DOHH2 (cell line): Measurements from ENCODE around the gene KEL.

Source experiments
- H3F3A ChIP-seq: fragments of 200-600 bp; sonication (generic), shearing (Covaris generic); 2 replicates; pipeline ENCODE4 v1.6.0; 2016; ENCODE audit warnings: antibody characterized with exemption, mild to moderate bottlenecking; ENCODE audit not compliant: control insufficient read depth, insufficient read depth
- H3K27ac ChIP-seq: fragments of 200-600 bp; sonication (generic); 2 replicates; pipeline ENCODE4 v1.5.1; 2014; ENCODE audit warnings: low read depth, mild to moderate bottlenecking, low read length, moderate library complexity
- H3K27me3 ChIP-seq: fragments of 200-600 bp; sonication (generic); 2 replicates; pipeline ENCODE4 v1.6.1; 2014; ENCODE audit warnings: mild to moderate bottlenecking, low read length, mixed read lengths; ENCODE audit not compliant: control insufficient read depth
- H3K36me3 ChIP-seq: fragments of 200-600 bp; sonication (generic); 2 replicates; pipeline ENCODE4 v1.6.1; 2014; ENCODE audit warnings: mild to moderate bottlenecking, low read length, moderate library complexity, mixed read lengths; ENCODE audit not compliant: control insufficient read depth
- H3K4me1 ChIP-seq: fragments of 200-600 bp; sonication (generic); 2 replicates; pipeline ENCODE4 v1.6.1; 2014; ENCODE audit warnings: mild to moderate bottlenecking, low read length, mixed read lengths; ENCODE audit not compliant: control insufficient read depth
- H3K4me2 ChIP-seq: fragments of 200-600 bp; sonication (generic); 2 replicates; pipeline ENCODE4 v1.6.0; 2014; ENCODE audit warnings: mild to moderate bottlenecking, low read length, moderate library complexity
- H3K4me3 ChIP-seq: fragments of 200-600 bp; sonication (generic); 2 replicates; pipeline ENCODE4 v1.5.1; 2014; ENCODE audit warnings: mild to moderate bottlenecking, low read length, mixed read lengths
- H3K79me2 ChIP-seq: fragments of 200-600 bp; sonication (generic); 2 replicates; pipeline ENCODE4 v1.6.1; 2014; ENCODE audit warnings: mild to moderate bottlenecking, low read length, mixed read lengths; ENCODE audit not compliant: control insufficient read depth
- H3K9me2 ChIP-seq: fragments of 200-600 bp; sonication (generic); replicated peaks from 2 replicates; pipeline ENCODE4 v1.6.1; 2014; ENCODE audit warnings: mild to moderate bottlenecking, low read length, mixed read lengths; ENCODE audit not compliant: control insufficient read depth
- H3K9me3 ChIP-seq: fragments of 200-600 bp; sonication (generic); 2 replicates; pipeline ENCODE4 v1.6.1; 2014; ENCODE audit warnings: antibody characterized with exemption, low read length, mixed read lengths; ENCODE audit not compliant: control insufficient read depth, insufficient read depth
- H4K20me1 ChIP-seq: fragments of 200-600 bp; sonication (generic); 2 replicates; pipeline ENCODE4 v1.6.0; 2014; ENCODE audit warnings: low read depth, mild to moderate bottlenecking, antibody characterized with exemption, low read length, moderate library complexity; ENCODE audit not compliant: control insufficient read depth, insufficient read depth
- EZH2phosphoT487 ChIP-seq: fragments of 200-600 bp; sonication (generic); IDR thresholded peaks from 2 replicates; pipeline ENCODE4 v1.6.1; 2017; ENCODE audit warnings: borderline replicate concordance, mild to moderate bottlenecking, antibody characterized with exemption, low read length, moderate library complexity, mixed read lengths
- TF ChIP-seq, protein P1 (sequence below): fragments of 200-600 bp; sonication (generic); IDR thresholded peaks from one replicate; pipeline ENCODE4 v1.5.1; 2014; ENCODE audit warnings: antibody characterized with exemption, mild to moderate bottlenecking, low read depth, low read length; ENCODE audit not compliant: poor library complexity, severe bottlenecking

KEL gene

GRCh38 chr7:142938611-142939010 is 23.6 kb downstream of the KEL start:
- H3K4me3 ChIP-seq, result no peak overlapping the region
- H3K27ac ChIP-seq, result no peak overlapping the region
- H4K20me1 ChIP-seq, result no peaks in the 10 kb centered on the region
- H3K9me2 ChIP-seq, result no peaks in the 10 kb centered on the region
- H3K4me2 ChIP-seq, result no peak overlapping the region
- no peaks in the 10 kb centered on the region for H3K36me3 ChIP-seq
- TF ChIP-seq, protein P1, sequence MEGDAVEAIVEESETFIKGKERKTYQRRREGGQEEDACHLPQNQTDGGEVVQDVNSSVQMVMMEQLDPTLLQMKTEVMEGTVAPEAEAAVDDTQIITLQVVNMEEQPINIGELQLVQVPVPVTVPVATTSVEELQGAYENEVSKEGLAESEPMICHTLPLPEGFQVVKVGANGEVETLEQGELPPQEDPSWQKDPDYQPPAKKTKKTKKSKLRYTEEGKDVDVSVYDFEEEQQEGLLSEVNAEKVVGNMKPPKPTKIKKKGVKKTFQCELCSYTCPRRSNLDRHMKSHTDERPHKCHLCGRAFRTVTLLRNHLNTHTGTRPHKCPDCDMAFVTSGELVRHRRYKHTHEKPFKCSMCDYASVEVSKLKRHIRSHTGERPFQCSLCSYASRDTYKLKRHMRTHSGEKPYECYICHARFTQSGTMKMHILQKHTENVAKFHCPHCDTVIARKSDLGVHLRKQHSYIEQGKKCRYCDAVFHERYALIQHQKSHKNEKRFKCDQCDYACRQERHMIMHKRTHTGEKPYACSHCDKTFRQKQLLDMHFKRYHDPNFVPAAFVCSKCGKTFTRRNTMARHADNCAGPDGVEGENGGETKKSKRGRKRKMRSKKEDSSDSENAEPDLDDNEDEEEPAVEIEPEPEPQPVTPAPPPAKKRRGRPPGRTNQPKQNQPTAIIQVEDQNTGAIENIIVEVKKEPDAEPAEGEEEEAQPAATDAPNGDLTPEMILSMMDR, result no peak
- no peak for TF ChIP-seq EZH2phosphoT487
- peaks cover 9% of the 10 kb centered on the region; the same call in 1 of the 2 replicates for H3K27me3 ChIP-seq
- no peaks in the 10 kb centered on the region for H3K9me3 ChIP-seq
- H3F3A ChIP-seq, result no peaks in the 10 kb centered on the region
- H3K4me1 ChIP-seq, result no peaks in the 10 kb centered on the region
- no peaks in the 10 kb centered on the region for H3K79me2 ChIP-seq

- no peak overlapping the region for H3K27ac ChIP-seq
- no peaks in the 10 kb centered on the region for H3K4me1 ChIP-seq
- no peaks in the 10 kb centered on the region for H3F3A ChIP-seq
- no peaks in the 10 kb centered on the region for H3K9me3 ChIP-seq
- TF ChIP-seq EZH2phosphoT487, result no peak
- TF ChIP-seq, protein P1, result no peak
- H3K27me3 ChIP-seq, result peaks cover 15% of the 10 kb centered on the region; the same call in 1 of the 2 replicates
- no peaks in the 10 kb centered on the region for H3K79me2 ChIP-seq
- no peak overlapping the region for H3K4me3 ChIP-seq
- no peaks in the 10 kb centered on the region for H3K36me3 ChIP-seq
- H3K4me2 ChIP-seq, result no peak overlapping the region
- no peaks in the 10 kb centered on the region for H4K20me1 ChIP-seq
- no peaks in the 10 kb centered on the region for H3K9me2 ChIP-seq
Observed at GRCh38 chr7:142935941-142936565, 26.1 kb downstream of the KEL start.

DNA sequence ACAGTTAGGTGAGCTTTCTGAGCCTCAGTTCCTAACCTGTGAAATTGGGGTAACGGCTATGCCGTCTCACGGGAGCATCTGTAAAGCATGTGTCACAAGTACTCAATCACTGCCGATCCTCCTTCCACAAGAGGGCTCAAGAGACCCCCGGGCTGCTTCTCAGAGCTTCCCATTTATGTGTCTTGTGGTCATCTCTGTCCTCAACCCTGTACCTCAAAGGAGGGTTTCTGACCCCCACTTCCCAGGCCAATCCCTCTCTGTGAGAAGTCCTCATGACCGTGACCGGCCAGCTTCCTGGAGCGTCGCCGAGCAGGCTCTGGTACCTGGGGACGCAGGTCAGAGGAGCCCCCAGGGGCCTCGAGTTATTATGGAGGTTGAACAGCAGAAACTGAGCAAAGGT is 28.1 kb downstream of the KEL start:
- Histone ChIP-seq H3K79me2 (no peaks in the 10 kb centered on the region), H4K20me1 (no peaks in the 10 kb centered on the region)

More for the DNA sequence above, 28.1 kb downstream of the KEL start:
- H3K9me3 ChIP-seq, result no peaks in the 10 kb centered on the region
- no peak overlapping the region for H3K4me3 ChIP-seq
- H3K27ac ChIP-seq, result no peak overlapping the region
- H3K4me1 ChIP-seq, result no peaks in the 10 kb centered on the region
- H3K36me3 ChIP-seq, result no peaks in the 10 kb centered on the region
- no peak for TF ChIP-seq EZH2phosphoT487
- TF ChIP-seq, protein P1, result no peak
- H3K4me2 ChIP-seq, result no peak overlapping the region
- H3F3A ChIP-seq, result no peaks in the 10 kb centered on the region
- H3K9me2 ChIP-seq, result no peaks in the 10 kb centered on the region
- H3K27me3 ChIP-seq, result peaks cover 15% of the 10 kb centered on the region; the same call in 1 of the 2 replicates
